GM12875 (cell line): ENCODE data around the gene BTBD9.

Experiments
- H3K4me3 ChIP-seq: one replicate; pipeline ENCODE4 v1.5.1; 2011; ENCODE audit warnings: low read depth, low read length, control low read depth
- CTCF ChIP-seq: IDR thresholded peaks from 2 replicates; pipeline ENCODE4 v1.5.1; 2011; ENCODE audit warnings: low read depth, mild to moderate bottlenecking, control low read depth, inconsistent platforms, low read length, moderate library complexity, borderline replicate concordance; ENCODE audit not compliant: insufficient read depth

The BTBD9 gene

GRCh38 chr6:38510205-38510604 lies 129.5 kb downstream of the BTBD9 start:
- H3K4me3 ChIP-seq = no peak overlapping the region
- TF ChIP-seq CTCF = no peak

- no peak for TF ChIP-seq CTCF
- no peak overlapping the region for H3K4me3 ChIP-seq
These were observed 130.0 kb downstream of the BTBD9 start for GRCh38 chr6:38509713-38510112.

- H3K4me3 ChIP-seq = no peak overlapping the region
- no peak for TF ChIP-seq CTCF
These were observed 130.8 kb downstream of the BTBD9 start for GRCh38 chr6:38508894-38509293.

- H3K4me3 ChIP-seq = no peak overlapping the region
- TF ChIP-seq CTCF = no peak
These were observed 131.4 kb downstream of the BTBD9 start for GRCh38 chr6:38508286-38508685.

- no peak overlapping the region for H3K4me3 ChIP-seq
- TF ChIP-seq CTCF = no peak
These were observed 132.6 kb downstream of the BTBD9 start for GRCh38 chr6:38507173-38507572.

- TF ChIP-seq CTCF = no peak
- H3K4me3 ChIP-seq = no peak overlapping the region
These were observed 133.9 kb downstream of the BTBD9 start for GRCh38 chr6:38505826-38506225.

GRCh38 chr6:38504996-38505395 lies 134.7 kb downstream of the BTBD9 start:
- no peak for TF ChIP-seq CTCF
- no peak overlapping the region for H3K4me3 ChIP-seq
